ENCODE data around the gene PHF11.

- no peak for TF ChIP-seq CTCF (conservative IDR thresholded peaks at IDR 0.05)
- no peak for TF ChIP-seq ZFX (IDR thresholded peaks at IDR 0.05)
Observed at GRCh38 chr13:49563516-49563915, 67.8 kb downstream of the PHF11 start.
